ENCODE results near the gene THSD7B.
"Not testable (repeated sequence)": the region's sequence is repeated elsewhere in the genome, so short reads cannot be mapped to it uniquely, and the experiment has no call there.

THSD7B gene

GRCh38 chr2:137255990-137256389 is 490.6 kb downstream of the THSD7B start:
- no peak for DNase-seq (ENCODE audit: low read depth)

- DNase-seq (ENCODE audit: low read depth), result no peak
Observed at GRCh38 chr2:137261881-137262585, 496.7 kb downstream of the THSD7B start.

GRCh38 chr2:137262594-137262993 is 497.2 kb downstream of the THSD7B start:
- DNase-seq (ENCODE audit: low read depth), result no peak

GRCh38 chr2:137287913-137288639 is 522.7 kb downstream of the THSD7B start:
- DNase-seq (ENCODE audit: low read depth), result no peak

GRCh38 chr2:137291836-137292570 is 526.7 kb downstream of the THSD7B start:
- DNase-seq (ENCODE audit: low read depth), result no peak

- DNase-seq (ENCODE audit: low read depth), result no peak
Observed at GRCh38 chr2:137298377-137298776, 533.0 kb downstream of the THSD7B start.

GRCh38 chr2:137300987-137301386 is 535.6 kb downstream of the THSD7B start:
- no peak for DNase-seq (ENCODE audit: low read depth)

GRCh38 chr2:137302957-137303356 is 537.6 kb downstream of the THSD7B start:
- DNase-seq (ENCODE audit: low read depth), result no peak

- DNase-seq (ENCODE audit: low read depth), result no peak
Observed at GRCh38 chr2:137316075-137316474, 550.7 kb downstream of the THSD7B start.

GRCh38 chr2:137321566-137321965 is 556.2 kb downstream of the THSD7B start:
- DNase-seq (ENCODE audit: low read depth), result no peak

GRCh38 chr2:137331562-137331961 is 566.2 kb downstream of the THSD7B start:
- not testable (repeated sequence) for DNase-seq (ENCODE audit: low read depth)

GRCh38 chr2:137333386-137334165 is 568.2 kb downstream of the THSD7B start:
- DNase-seq (ENCODE audit: low read depth), result no peak

- DNase-seq (ENCODE audit: low read depth), result no peak
Observed at GRCh38 chr2:137336067-137336466, 570.7 kb downstream of the THSD7B start.

- no peak for DNase-seq (ENCODE audit: low read depth)
Observed at GRCh38 chr2:137339051-137339450, 573.7 kb downstream of the THSD7B start.

- no peak for DNase-seq (ENCODE audit: low read depth)
Observed at GRCh38 chr2:137345994-137346393, 580.6 kb downstream of the THSD7B start.

GRCh38 chr2:137348301-137348700 is 583.0 kb downstream of the THSD7B start:
- no peak for DNase-seq (ENCODE audit: low read depth)

GRCh38 chr2:137357634-137358033 is 592.3 kb downstream of the THSD7B start:
- no peak for DNase-seq (ENCODE audit: low read depth)

GRCh38 chr2:137367361-137367760 is 602.0 kb downstream of the THSD7B start:
- no peak for DNase-seq (ENCODE audit: low read depth)

- no peak for DNase-seq (ENCODE audit: low read depth)
Observed at GRCh38 chr2:137369106-137369505, 603.8 kb downstream of the THSD7B start.

GRCh38 chr2:137379186-137379585 is 613.8 kb downstream of the THSD7B start:
- no peak for DNase-seq (ENCODE audit: low read depth)

- no peak for DNase-seq (ENCODE audit: low read depth)
Observed at GRCh38 chr2:137380610-137381009, 615.3 kb downstream of the THSD7B start.

GRCh38 chr2:137381731-137382130 is 616.4 kb downstream of the THSD7B start:
- no peak for DNase-seq (ENCODE audit: low read depth)
